ENCODE data around the gene PTGES2.

PTGES2 gene

GRCh38 chr9:128102861-128103588, 24.5 kb downstream of the PTGES2 start:
- no peak for DNase-seq

GRCh38 chr9:128102196-128102595, 25.3 kb downstream of the PTGES2 start:
- DNase-seq = no peak

GRCh38 chr9:128101690-128102089, 25.8 kb downstream of the PTGES2 start:
- no peak for DNase-seq

- no peak for DNase-seq
Measured at GRCh38 chr9:128101231-128101661, 26.3 kb downstream of the PTGES2 start.

- no peak for DNase-seq
Measured at GRCh38 chr9:128100581-128100980, 26.9 kb downstream of the PTGES2 start.

- no peak for DNase-seq
Measured at GRCh38 chr9:128099932-128100491, 27.5 kb downstream of the PTGES2 start.

- DNase-seq = no peak
Measured at GRCh38 chr9:128099231-128099931, 28.1 kb downstream of the PTGES2 start.

- DNase-seq = peak; percentile 91
Measured at GRCh38 chr9:128098297-128099230, 29.0 kb downstream of the PTGES2 start.

- DNase-seq = no peak
Measured at GRCh38 chr9:128097543-128098296, 29.8 kb downstream of the PTGES2 start.

- DNase-seq = no peak
Measured at GRCh38 chr9:128096616-128097536, 30.7 kb downstream of the PTGES2 start.

GRCh38 chr9:128094950-128095544, 32.5 kb downstream of the PTGES2 start:
- DNase-seq = no peak

GRCh38 chr9:128094166-128094949, 33.2 kb downstream of the PTGES2 start:
- peak; percentile 66 for DNase-seq

GRCh38 chr9:128093011-128093410, 34.5 kb downstream of the PTGES2 start:
- DNase-seq = no peak

GRCh38 chr9:128092199-128092977, 35.1 kb downstream of the PTGES2 start:
- no peak for DNase-seq

GRCh38 chr9:128091571-128091970, 36.0 kb downstream of the PTGES2 start:
- DNase-seq = no peak

GRCh38 chr9:128091144-128091543, 36.4 kb downstream of the PTGES2 start:
- DNase-seq = no peak

- no peak for DNase-seq
Measured at GRCh38 chr9:128089299-128089698, 38.2 kb downstream of the PTGES2 start.

- no peak for DNase-seq
Measured at GRCh38 chr9:128088253-128088945, 39.1 kb downstream of the PTGES2 start.
